Measurements from ENCODE around the gene MARCHF9.
"Not testable (repeated sequence)": the region's sequence is repeated elsewhere in the genome, so short reads cannot be mapped to it uniquely, and the experiment has no call there.

Gene MARCHF9

GRCh38 chr12:57772429-57773322, 17.8 kb downstream of the MARCHF9 start, which contains the start of gene EEF1AKMT3:
Gene EEF1AKMT3, plus strand, starts transcription at chr12:57772614. Its CDS starts 111 bp downstream, at chr12:57772725.
- DNase-seq: no peak

GRCh38 chr12:57774634-57775033, 19.7 kb downstream of the MARCHF9 start:
- DNase-seq: not testable (repeated sequence)

- no peak for DNase-seq
Observed at GRCh38 chr12:57775044-57775443, 20.1 kb downstream of the MARCHF9 start.

- no peak for DNase-seq
Observed at GRCh38 chr12:57775563-57776246, 20.8 kb downstream of the MARCHF9 start.

GRCh38 chr12:57776247-57776587, 21.3 kb downstream of the MARCHF9 start:
- no peak for DNase-seq

- DNase-seq: no peak
Observed at GRCh38 chr12:57777367-57777766, 22.5 kb downstream of the MARCHF9 start.

GRCh38 chr12:57777911-57778310, 23.0 kb downstream of the MARCHF9 start:
- DNase-seq: no peak

- no peak for DNase-seq
Observed at GRCh38 chr12:57779736-57780135, 24.8 kb downstream of the MARCHF9 start.

- DNase-seq: no peak
Observed at GRCh38 chr12:57780284-57780897, 25.5 kb downstream of the MARCHF9 start.

- DNase-seq: no peak
Observed at GRCh38 chr12:57781244-57781643, 26.3 kb downstream of the MARCHF9 start.

- DNase-seq: no peak
Observed at GRCh38 chr12:57781801-57782200, 26.9 kb downstream of the MARCHF9 start.

- no peak for DNase-seq
Observed at GRCh38 chr12:57782243-57782607, 27.3 kb downstream of the MARCHF9 start.

- DNase-seq: peak; percentile 99
Observed at GRCh38 chr12:57782608-57783465, 27.9 kb downstream of the MARCHF9 start, which contains the start of gene TSFM. Gene TSFM, plus strand, starts transcription at chr12:57782787. Its CDS starts 15 bp downstream, at chr12:57782802.

- no peak for DNase-seq
Observed at GRCh38 chr12:57783466-57783801, 28.5 kb downstream of the MARCHF9 start.

GRCh38 chr12:57783861-57784260, 29.0 kb downstream of the MARCHF9 start:
- no peak for DNase-seq

- no peak for DNase-seq
Observed at GRCh38 chr12:57793920-57794319, 39.0 kb downstream of the MARCHF9 start.

- DNase-seq: no peak
Observed at GRCh38 chr12:57795354-57795753, 40.5 kb downstream of the MARCHF9 start.

- no peak for DNase-seq
Observed at GRCh38 chr12:57796996-57797395, 42.1 kb downstream of the MARCHF9 start.

GRCh38 chr12:57797933-57798332, 43.0 kb downstream of the MARCHF9 start:
- no peak for DNase-seq

- no peak for DNase-seq
Observed at GRCh38 chr12:57800965-57801364, 46.1 kb downstream of the MARCHF9 start.

- DNase-seq: no peak
Observed at GRCh38 chr12:57802607-57803006, 47.7 kb downstream of the MARCHF9 start.

- DNase-seq: no peak
Observed at GRCh38 chr12:57803319-57803893, 48.5 kb downstream of the MARCHF9 start.

All from activated CD8-positive, alpha-beta memory T cell treated with anti-CD3 and anti-CD28 coated beads for 24 hours (primary cell).